Colonic mucosa (tissue), 4 donors: ENCODE measurements around the gene GATA5. TPM values are rescaled to one million over a fixed set of nuclear protein-coding genes. Genes with fewer than 3 reads are reported as not detected.

ENCODE experiments used
- DNase-seq: peaks from one replicate; pipeline ENCODE4 v3.0.0-alpha.2; 2020
- H3K27ac ChIP-seq: fragments of 200-600 bp; one replicate; pipeline ENCODE4 v1.8.0; 2021
- H3K27me3 ChIP-seq: fragments of 200-600 bp; one replicate; pipeline ENCODE4 v1.8.0; 2021
- H3K36me3 ChIP-seq: fragments of 200-600 bp; one replicate; pipeline ENCODE4 v1.8.0; 2021
- H3K4me1 ChIP-seq: fragments of 200-600 bp; one replicate; pipeline ENCODE4 v1.8.0; 2021; ENCODE audit warnings: mild to moderate bottlenecking
- H3K4me3 ChIP-seq: fragments of 200-600 bp; one replicate; pipeline ENCODE4 v1.8.0; 2021
- H3K9ac ChIP-seq, 2 donors: one replicate each; pipeline ENCODE4 v1.7.0; 2013; ENCODE audit warnings: control low read depth in 2 of 2, low read depth in 2 of 2, low read length in 2 of 2
- H3K9me3 ChIP-seq: fragments of 200-600 bp; one replicate; pipeline ENCODE4 v1.8.0; 2021
- intact Hi-C: fragments of 100-400 bp; cut with DNase I; formaldehyde crosslinking; loops from one replicate; pipeline ENCODE4 v1.14.1; 2022
- total RNA-seq, 2 donors: library from RNA; stranded (reverse); fragmentation: NEBNext Ultra II Directional in 1 of 2; extraction: Animal tissue kit (Norgen Biotek cat#: 25700) in 1 of 2; gene quantifications; one replicate each; pipeline ENCODE4 v1.2.1, GENCODE V29; 2021
- TF ChIP-seq, protein P1 (sequence below): fragments of 200-600 bp; IDR thresholded peaks from one replicate; pipeline ENCODE4 v1.8.0; 2022; ENCODE audit warnings: antibody characterized with exemption, mild to moderate bottlenecking
- donor health status: healthy.
- donor health status: DM: no; HTN: no; CAD: no.
- donor health status: DM: no; HTN: no; CAD: no.

The GATA5 gene
- total RNA-seq, 2 donors from 2014 or later, result 0.10 TPM; not detected in 1

DNA sequence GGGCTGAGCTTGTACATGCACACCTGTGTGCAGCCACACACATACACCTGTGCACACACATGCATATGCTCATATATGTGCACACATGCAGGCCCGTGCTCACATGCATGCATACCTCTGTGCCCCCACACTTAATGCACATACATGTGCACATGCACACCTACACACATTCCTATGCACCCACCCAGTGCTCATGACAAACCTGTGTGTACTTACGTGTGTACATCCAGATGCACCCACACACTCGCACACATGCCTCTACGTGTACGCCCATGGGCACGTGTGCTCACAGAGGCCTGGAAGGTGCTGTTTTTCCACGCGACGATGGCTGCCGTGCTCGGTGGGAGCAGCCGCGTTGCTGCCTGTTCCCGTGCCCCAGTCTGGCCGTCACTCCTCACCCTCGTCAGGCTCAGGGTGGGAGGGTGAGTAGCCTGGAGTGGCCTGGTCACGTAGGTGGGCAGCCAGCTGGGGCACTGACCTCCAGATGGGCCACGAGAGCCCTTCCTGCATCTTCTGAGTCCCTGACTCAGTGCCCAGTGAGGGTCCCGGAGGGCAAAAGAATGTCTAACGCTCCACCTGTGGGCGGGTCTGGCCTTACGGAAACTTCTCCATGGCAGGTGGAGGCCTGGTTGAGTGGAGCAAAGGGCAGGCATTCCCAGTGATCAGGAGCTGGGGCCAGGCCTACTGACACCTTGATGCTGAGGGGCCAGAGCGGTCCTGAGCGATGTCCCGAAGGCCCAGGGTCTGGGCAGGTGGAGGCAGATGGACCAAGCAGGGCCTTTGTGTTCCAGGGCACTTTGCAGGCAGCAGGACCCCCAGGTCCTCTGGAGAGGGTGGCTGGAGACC lies 8.0 kb upstream of the GATA5 start:
- H3K27me3 ChIP-seq, result peaks cover 56% of the 10 kb centered on the region
- H3K4me3 ChIP-seq, result no peak overlapping the region
- TF ChIP-seq, protein P1, sequence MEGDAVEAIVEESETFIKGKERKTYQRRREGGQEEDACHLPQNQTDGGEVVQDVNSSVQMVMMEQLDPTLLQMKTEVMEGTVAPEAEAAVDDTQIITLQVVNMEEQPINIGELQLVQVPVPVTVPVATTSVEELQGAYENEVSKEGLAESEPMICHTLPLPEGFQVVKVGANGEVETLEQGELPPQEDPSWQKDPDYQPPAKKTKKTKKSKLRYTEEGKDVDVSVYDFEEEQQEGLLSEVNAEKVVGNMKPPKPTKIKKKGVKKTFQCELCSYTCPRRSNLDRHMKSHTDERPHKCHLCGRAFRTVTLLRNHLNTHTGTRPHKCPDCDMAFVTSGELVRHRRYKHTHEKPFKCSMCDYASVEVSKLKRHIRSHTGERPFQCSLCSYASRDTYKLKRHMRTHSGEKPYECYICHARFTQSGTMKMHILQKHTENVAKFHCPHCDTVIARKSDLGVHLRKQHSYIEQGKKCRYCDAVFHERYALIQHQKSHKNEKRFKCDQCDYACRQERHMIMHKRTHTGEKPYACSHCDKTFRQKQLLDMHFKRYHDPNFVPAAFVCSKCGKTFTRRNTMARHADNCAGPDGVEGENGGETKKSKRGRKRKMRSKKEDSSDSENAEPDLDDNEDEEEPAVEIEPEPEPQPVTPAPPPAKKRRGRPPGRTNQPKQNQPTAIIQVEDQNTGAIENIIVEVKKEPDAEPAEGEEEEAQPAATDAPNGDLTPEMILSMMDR, result no peak
- DNase-seq, result no peak
- no peak overlapping the region for H3K27ac ChIP-seq
- H3K9me3 ChIP-seq, result no peaks in the 10 kb centered on the region
- H3K9ac ChIP-seq, result no peak overlapping the region
- no peaks in the 10 kb centered on the region for H3K4me1 ChIP-seq
- intact Hi-C loops, result no loop called here
- no peaks in the 10 kb centered on the region for H3K36me3 ChIP-seq

DNA sequence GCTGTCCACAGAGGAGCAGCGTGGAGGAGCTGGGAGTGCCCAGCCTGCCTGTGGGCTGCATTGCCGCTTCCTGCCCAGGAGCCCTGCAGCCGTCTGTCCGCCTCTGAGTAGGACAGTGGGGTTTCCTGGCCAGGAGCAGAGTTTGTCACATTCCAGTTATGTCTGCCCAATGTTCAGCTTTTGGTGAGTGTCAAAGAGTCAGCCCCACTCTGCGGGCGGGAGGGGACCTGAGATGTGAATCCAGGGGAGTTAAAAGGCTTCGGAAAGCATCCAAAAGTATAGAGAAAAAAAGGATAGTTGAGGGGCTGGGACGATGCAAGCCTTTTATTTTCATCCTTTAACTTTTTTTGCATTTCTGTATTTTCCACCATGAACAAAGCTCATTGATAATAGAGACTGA lies 7.2 kb upstream of the GATA5 start:
- Histone ChIP-seq H3K4me1 (no peaks in the 10 kb centered on the region), H3K27ac (no peak overlapping the region), H3K27me3 (peaks cover 64% of the 10 kb centered on the region), H3K9ac (no peak overlapping the region), H3K36me3 (no peaks in the 10 kb centered on the region), H3K4me3 (no peak overlapping the region), H3K9me3 (no peaks in the 10 kb centered on the region)
- TF ChIP-seq, protein P1, result no peak
- no peak for DNase-seq
- intact Hi-C loops, result no loop called here

DNA sequence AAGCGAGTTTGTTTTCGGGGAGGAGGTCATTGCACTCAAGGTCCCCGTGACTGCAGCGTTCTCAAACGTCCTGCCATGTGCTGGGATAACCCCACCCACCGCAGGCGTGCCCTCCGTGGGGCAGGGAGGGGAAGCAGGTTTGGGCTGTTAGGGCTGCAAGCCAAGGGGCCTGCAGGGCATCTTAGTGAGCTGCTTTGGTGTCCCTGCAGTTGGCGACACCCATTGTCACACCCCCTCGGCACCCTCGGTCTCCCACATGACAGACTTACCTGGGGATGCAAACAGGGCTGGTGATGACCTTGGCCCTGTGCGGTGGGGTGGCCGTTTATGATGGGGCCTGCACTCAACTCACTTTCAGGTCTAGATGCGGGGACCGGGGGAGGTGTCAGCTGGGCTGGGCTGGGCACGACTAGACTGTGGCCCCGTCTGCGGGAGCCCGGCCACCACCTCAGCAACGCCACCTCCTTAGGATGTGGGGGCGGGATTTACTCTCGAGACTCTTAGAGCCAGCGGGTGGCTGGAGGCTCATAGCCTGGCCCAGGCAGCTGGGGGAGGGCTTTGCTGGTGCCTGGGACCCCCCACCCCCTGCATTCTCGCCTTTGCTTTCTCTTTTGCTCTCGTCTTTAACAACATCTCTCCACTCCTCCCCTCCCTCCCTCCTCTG lies 6.5 kb upstream of the GATA5 start:
- Histone ChIP-seq H3K4me1 (no peaks in the 10 kb centered on the region), H3K27ac (no peak overlapping the region), H3K36me3 (no peaks in the 10 kb centered on the region), H3K27me3 (peaks cover 66% of the 10 kb centered on the region), H3K4me3 (no peak overlapping the region), H3K9ac (no peak overlapping the region), H3K9me3 (no peaks in the 10 kb centered on the region)
- TF ChIP-seq, protein P1, result no peak
- DNase-seq, result no peak
- intact Hi-C loops, result no loop called here

DNA sequence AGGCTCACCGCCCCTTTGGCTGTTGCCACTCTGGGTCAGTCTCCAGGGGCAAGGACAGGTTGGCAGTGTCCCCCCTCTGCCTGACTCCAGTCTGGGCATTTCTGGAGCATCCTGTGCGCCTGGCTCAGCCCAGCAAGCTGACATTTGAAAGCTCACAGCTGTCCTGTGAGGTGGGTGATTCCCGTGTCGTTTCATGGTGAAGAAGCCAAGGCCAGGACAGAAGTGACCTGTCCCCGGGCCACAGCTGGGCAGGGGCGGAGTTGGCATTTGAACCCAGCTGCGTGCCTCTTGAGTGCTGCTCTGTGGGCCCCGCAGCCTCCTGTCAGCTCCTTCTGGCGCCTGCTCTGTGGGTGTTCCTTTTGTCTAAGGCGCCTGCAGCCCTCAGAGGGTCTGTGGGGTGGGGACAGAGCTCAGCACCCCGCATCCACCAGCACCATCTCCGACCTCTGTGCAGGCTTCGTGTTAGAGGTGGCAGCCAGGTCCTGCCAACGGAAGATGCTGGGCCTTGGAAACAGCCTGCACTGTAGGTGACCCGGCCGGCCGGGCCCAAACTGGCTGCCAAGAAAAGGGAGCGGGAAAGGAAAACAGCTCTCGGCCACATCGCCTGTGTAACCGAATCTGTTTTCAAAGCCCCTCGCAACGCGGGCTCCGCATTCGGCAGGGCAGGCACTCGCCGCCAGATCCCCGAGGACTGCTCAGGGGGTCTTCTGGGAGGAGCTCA lies 5.8 kb upstream of the GATA5 start:
- Histone ChIP-seq H3K4me3 (no peak overlapping the region), H3K4me1 (no peaks in the 10 kb centered on the region), H3K36me3 (no peaks in the 10 kb centered on the region), H3K27ac (no peak overlapping the region), H3K9ac (no peak overlapping the region), H3K27me3 (peaks cover 68% of the 10 kb centered on the region), H3K9me3 (no peaks in the 10 kb centered on the region)
- TF ChIP-seq, protein P1, result no peak
- intact Hi-C loops, result no loop called here
- no peak for DNase-seq

DNA sequence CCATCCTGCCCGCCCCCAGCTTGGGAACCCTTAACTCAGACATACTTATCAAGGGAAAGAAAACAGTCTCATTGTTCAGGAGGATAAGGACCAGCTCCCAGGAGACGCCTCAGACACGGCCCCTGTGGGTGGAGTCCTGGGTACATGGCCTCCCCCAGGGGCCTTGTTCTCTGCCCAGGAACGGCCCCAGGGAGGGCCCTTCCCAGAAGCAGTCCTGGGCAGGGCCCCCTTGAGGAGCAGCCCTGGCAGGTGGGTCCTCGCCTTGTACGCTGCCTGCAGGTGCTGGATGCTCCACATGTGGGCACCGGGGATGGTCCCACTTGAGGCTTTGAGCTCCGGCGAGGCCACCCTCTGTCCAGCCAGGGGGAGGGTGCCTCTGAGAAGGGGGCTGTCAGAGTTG lies 4.5 kb upstream of the GATA5 start:
- Histone ChIP-seq H3K27ac (no peak overlapping the region), H3K36me3 (no peaks in the 10 kb centered on the region), H3K9ac (no peak overlapping the region), H3K4me3 (no peak overlapping the region), H3K27me3 (peaks cover 73% of the 10 kb centered on the region), H3K9me3 (no peaks in the 10 kb centered on the region), H3K4me1 (no peaks in the 10 kb centered on the region)
- TF ChIP-seq, protein P1, result no peak
- intact Hi-C loops, result no loop called here
- DNase-seq, result no peak
